Right forelimb (tissue), 1 donor: ENCODE data around the gene GNAO1.

Experiments
- DNase-seq: peaks from one replicate; pipeline ENCODE4 v3.0.0-alpha.2; 2018

Gene GNAO1

DNA sequence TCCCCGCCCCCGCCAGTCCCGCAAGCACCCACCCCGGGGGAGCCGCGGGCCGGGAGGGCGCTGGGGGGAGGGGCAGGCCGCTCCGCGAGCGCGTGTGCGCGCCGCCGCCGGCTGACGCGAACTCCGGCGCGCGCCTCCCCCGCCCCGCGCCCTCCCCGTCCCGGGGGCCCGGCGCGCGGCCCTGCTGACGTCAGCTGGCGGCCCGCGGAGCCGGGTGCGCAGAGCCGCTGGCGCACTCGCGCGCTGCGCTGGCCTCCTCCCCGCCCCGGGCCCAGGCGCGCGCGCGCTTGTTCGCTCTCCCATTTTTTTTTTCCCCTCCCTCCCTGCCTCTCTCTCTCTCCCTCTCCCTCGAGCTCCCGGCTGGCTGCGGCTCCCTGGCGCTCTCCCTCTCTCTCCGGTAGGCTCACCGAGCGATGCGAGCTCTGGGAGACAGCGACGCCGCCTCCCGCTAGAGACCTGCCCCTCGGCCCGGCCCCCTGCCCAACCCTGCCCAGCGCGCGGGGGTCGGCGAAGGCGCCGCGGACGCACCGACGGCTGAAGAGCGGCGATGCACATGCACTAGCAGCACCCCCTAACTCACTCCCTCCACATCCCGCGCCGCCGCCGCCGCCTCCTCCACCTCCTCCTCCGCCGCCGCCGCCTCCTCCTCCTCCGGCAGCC, at the start of gene GNAO1:
TSS of gene GNAO1 (plus strand) at position 334 of the 660 bp plus-strand sequence. CDS start 747 bp downstream, outside the sequence.
- peak; percentile 79 for DNase-seq

DNA sequence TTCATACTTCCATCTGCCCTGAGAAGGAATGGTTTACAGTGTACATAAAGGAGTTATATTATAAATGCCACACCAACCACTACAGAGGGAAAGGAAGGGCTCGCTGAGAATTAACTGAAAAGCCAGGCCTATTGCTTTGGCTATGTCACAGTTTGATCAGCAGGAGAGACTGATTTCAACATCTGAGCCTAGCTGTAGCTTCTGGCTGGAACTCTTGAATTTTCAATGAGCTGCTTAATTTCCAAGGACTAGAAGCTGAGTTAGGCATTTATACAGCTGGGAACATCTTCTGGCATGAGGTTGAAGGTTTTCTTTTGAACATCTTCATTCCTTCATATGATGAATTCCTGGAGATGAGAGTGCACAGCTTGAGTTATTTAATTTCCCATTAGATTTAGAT, 47.6 kb upstream of the GNAO1 start:
- DNase-seq, result no peak

DNA sequence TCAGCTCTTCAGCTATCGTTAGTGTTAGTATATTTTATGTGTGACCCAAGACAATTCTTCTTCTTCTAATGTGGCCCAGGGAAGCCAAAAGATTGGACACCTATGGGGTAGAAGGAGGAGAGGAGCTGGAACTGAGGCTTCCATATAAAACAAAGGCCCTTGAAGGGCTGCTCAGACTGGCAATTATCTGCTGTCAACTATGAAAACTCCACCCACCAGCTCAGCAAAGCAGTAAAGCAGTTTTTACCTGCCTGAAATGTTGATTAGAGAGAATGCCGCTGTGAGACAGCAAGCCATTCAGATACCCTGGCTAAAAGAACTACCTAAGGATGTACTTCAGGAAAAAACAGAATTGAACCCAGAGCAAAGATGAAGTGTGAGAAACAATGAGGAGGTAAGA, 45.9 kb upstream of the GNAO1 start:
- DNase-seq, result no peak

- DNase-seq, result no peak
These were observed 39.7 kb upstream of the GNAO1 start for GRCh38 chr16:56151621-56152020.

- DNase-seq, result no peak
These were observed 29.6 kb upstream of the GNAO1 start for GRCh38 chr16:56161658-56162057.

- no peak for DNase-seq
These were observed 28.2 kb upstream of the GNAO1 start for GRCh38 chr16:56163089-56163488.

- DNase-seq, result no peak
These were observed 27.4 kb upstream of the GNAO1 start for GRCh38 chr16:56163938-56164337.

GRCh38 chr16:56164636-56165035, 26.7 kb upstream of the GNAO1 start:
- DNase-seq, result no peak

GRCh38 chr16:56174411-56174810, 16.9 kb upstream of the GNAO1 start:
- DNase-seq, result no peak

- DNase-seq, result no peak
These were observed 9.9 kb upstream of the GNAO1 start for GRCh38 chr16:56181401-56181800.

DNA sequence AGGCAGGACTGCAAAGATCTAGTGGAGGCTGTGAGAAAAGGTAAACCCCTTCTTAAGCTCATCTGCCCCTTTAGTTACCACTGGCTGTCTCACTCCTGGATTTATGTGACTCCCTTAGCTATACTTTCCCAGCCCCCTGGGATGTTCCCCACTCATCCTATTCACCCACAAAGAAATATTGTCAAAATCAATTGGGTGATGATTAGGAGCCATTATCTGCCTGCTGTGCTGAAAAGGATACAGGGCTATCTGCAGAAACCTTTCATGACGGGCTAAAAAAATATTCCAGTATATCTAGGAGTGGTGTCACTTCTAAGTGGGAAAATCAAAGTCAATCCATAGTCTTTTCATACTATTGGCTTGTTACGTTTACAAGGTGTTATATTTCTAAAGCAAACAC, 8.0 kb upstream of the GNAO1 start:
- no peak for DNase-seq

DNA sequence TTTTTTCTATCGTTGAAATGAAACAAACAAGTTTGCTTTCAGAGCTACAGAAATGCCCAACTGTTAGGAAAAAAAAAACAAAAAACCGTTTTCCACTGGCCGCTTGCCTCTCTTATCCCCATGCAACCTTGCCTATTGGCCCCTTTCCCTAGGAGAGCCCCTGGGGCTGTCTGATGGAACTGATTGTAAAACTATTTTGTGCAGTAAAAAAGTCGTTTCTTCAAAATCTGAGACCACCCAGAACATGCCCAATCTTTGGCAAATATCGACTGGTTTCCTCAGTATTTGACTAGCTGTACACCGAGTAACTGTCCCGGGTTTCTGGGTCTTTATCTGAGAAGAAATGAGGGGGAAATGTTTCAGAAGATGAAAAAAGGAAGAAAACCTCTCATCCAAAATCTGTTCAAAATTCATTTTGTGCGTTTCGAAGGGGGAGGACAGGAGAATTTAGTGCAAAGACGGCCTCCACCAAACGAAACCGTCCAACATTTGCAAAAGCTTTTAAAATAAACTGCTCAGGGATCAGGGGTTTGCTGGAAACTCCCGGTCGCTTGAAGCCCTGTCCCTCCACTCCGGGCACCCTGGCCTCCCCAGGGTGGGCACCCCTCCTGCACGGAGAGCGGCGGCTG, 1.1 kb upstream of the GNAO1 start:
- DNase-seq, result no peak

GRCh38 chr16:56190677-56191155, 573 bp upstream of the GNAO1 start:
- peak; percentile 67 for DNase-seq

DNA sequence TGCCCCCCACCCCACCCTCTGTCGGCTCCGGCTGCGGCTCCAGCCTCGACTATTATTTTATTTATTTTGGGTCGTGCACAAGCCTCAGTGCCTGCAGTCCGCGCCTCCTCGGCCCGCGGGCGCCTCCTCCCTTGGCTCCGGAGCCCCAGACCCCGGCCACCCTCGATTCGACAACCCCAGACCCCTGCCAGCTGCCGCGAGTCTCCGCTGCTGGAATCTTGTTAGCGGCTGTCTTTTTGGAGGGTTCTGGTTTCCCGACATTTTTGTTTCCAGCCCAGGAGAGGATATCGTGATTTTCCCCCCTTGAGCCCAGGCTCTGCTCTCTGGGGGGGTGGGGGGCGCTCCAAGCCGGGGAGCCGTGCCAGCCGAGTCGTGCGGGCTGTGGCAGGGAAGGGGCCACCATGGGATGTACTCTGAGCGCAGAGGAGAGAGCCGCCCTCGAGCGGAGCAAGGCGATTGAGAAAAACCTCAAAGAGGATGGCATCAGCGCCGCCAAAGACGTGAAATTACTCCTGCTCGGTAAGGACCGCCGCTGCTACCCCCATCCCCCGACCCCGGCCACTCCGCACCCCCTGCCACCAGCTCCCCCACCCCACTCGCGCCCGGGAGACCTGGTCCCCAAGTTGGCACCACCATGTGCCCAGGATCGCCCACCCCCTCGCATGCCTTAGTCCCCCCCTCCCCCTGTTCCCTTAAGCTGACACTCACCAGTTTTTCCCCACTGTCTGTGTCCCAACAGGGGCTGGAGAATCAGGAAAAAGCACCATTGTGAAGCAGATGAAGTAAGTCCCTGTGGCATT, 746 bp downstream of the GNAO1 start:
- DNase-seq, result no peak

GRCh38 chr16:56192635-56192945, 1.3 kb downstream of the GNAO1 start:
- no peak for DNase-seq

DNA sequence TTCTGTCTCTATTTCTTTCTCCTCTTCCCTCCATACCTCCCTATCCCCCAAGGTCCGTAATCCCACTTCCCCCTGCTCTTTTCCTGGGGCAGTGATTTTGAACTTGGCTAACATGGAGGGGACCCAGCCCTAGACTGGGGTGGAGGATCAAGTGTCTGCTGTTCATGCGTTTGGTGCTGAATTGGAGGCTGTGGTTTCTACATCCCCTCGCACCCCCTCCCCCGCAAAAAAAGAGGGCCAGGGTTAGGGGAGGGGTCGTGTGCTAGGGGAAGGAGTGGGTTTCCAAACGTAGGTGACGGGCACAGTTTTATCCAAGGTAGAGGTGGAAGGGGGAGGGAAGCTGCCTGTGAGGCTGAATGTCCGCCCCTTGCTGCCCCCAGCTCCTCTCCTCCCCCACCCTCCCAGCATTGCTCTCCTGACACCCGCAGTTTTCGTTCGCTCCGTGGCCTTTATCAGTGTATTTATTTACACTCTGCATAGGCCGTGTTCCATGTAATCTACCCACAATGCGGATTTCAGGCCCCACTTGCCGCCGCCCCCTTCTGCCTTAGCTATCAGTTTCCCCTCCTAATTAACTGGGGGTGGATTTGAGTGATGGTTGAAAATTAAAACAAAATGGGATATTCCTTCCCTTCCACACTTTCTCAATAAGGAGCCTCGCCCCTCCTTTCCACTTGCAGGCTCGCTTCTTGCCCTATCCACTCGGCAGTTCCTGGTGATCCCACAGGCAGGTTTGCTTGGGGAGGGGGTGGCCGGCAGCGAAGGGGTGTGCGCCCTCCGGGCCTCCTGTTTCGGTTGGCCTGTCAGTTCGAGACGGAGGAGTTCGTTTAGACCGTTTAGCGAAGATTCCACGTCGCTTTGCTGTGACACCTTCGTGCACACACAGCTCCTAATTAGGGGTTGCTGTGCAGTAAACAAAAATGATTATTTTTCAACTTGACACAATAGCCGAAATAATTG, 2.0 kb downstream of the GNAO1 start:
- no peak for DNase-seq

- DNase-seq, result peak; percentile 88
These were observed 2.9 kb downstream of the GNAO1 start for GRCh38 chr16:56193951-56194726.

DNA sequence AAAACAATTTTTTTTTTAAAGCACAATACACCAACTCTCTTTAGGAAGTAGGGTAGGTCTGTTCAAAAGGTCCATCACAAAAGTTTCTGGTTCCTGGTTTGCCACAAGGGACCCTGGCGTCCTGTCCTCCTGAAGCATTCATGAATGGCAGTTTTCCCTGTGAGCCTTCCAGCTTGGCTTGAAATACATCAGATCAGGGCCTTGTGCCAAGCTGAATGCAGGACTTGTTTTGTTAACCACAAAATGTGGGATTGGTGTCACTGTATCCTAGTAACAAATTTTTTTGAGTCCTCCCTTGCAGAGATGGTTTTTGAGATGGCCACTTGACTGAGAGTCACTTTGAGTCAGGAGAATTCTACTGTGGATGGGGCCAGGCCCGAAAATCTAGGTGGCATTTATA, 3.9 kb downstream of the GNAO1 start:
- no peak for DNase-seq

- no peak for DNase-seq
These were observed 5.1 kb downstream of the GNAO1 start for GRCh38 chr16:56196381-56196780.

DNA sequence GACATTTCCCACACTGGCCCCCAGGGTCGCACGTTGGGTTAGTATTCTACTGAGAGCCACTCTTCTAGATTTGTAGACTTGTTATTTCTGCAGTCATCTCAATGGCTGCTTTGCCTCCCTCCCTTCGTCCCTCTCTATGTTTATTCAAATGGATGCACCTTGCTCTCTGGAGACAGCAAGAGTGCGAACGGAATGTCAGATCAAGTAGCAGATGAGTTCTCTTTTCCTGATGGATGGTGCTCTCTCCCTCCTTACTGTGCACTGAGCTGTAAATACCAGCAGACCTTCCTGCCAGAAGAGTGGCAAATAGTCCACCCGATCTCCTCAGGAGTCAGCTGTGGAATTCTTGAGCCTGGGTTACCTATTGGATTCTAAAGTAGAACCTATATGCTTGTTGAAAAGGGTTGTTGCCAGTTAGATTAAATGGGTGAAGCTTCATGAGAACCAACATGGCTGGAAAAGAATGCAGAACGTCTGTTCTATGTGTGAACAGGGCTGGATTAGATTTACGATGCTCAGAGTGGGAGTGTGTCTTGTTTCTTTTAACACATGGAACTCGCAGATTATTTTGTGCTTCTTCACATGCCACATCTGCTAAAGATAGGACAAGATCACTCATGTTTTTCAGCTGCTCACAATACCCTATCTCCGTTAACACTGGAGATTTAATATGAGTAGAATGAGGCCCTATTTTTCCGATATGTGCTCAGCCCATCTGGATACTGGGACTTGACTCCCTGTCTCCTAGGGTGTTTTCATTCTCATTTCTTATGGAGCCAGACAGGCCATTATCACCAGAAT, 6.1 kb downstream of the GNAO1 start:
- DNase-seq, result no peak
